GM23338 (cell line): ENCODE measurements around the gene RNASET2.

Source experiments
- CTCF ChIP-seq, 2 experiments: fragments of 200-600 bp in 1 of 2; sonication (generic) in 1 of 2; conservative IDR thresholded peaks; 2 replicates each; pipeline versions ENCODE4 v1.5.1 to v1.6.1; 2016 to 2017; ENCODE audit warnings: antibody characterized with exemption in 2 of 2, low read depth in 2 of 2, mild to moderate bottlenecking in 2 of 2, moderate library complexity in 1 of 2
- ETS1 ChIP-seq: IDR thresholded peaks from 2 replicates; pipeline ENCODE4 v1.6.1; 2016; ENCODE audit warnings: antibody characterized with exemption
- POLR2AphosphoS5 ChIP-seq: IDR thresholded peaks from 2 replicates; pipeline ENCODE4 v1.6.1; 2016; ENCODE audit warnings: antibody characterized with exemption, low read depth
- REST ChIP-seq: IDR thresholded peaks from one replicate; pipeline ENCODE4 v1.6.1; 2018; ENCODE audit warnings: antibody characterized with exemption; ENCODE audit not compliant: unreplicated experiment
- ZNF114 ChIP-seq: fragments of 250-450 bp; sonication (Bioruptor Pico); IDR thresholded peaks from 2 replicates; pipeline ENCODE4 v1.5.0; 2020; ENCODE audit warnings: mild to moderate bottlenecking, moderate library complexity
- ZNF462 ChIP-seq: fragments of 250-450 bp; sonication (Bioruptor Pico); IDR thresholded peaks from 2 replicates; pipeline ENCODE4 v1.5.0; 2020; ENCODE audit warnings: mild to moderate bottlenecking, moderate library complexity

- TF ChIP-seq CTCF (conservative IDR thresholded peaks at IDR 0.05; ENCODE audit: low read depth in 2 of 2), result no peak
- TF ChIP-seq ZNF114 (CRISPR knock-in tag), result no peak
- no peak for TF ChIP-seq ETS1
- no peak for TF ChIP-seq POLR2AphosphoS5
- no peak for TF ChIP-seq ZNF462 (CRISPR knock-in tag)
- TF ChIP-seq REST, result no peak
Observed at GRCh38 chr6:166898910-166899309, 57.4 kb downstream of the RNASET2 start.
